Activated naive CD4-positive, alpha-beta T cell treated with anti-CD3 and anti-CD28 coated beads, Interleukin-2, amount 50 U/mL, for 16 hours (primary cell): Measurements from ENCODE around the gene C16orf95.
A peak's percentile ranks its signal among the peaks of the same experiment; 100 is the strongest.
"Not testable (repeated sequence)": the region's sequence is repeated elsewhere in the genome, so short reads cannot be mapped to it uniquely, and the experiment has no call there.

Experiments
- DNase-seq: peaks from one replicate; pipeline ENCODE4 v3.0.0-alpha.2; 2020

Gene C16orf95

DNA sequence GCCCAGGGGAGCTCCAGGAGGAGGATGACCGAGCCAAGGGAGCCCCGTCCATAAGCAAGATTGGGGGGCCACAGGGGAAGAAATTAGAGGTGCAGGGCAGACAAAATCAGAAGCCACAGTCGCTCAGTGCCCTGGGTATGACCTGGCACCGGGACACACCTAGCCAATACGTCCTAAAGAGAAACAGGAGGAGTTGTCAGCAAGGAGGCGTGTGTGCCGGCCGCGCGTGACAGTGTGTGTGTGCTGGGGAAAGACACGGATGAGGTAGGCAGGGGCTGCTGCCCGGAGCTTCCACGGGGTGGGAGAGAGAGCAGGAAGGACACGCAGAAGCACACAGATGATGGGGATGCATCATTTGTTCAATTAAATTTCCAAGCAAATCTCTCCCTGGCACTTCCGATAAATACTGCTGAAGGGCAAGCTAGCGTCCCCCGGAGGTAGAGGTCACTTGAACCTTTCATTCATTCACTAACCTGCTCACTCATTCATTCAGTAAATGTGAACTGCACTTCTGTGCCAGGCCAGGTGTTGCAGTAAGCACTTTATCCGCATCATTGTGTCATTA lies 38.0 kb downstream of the C16orf95 start:
- DNase-seq: no peak

DNA sequence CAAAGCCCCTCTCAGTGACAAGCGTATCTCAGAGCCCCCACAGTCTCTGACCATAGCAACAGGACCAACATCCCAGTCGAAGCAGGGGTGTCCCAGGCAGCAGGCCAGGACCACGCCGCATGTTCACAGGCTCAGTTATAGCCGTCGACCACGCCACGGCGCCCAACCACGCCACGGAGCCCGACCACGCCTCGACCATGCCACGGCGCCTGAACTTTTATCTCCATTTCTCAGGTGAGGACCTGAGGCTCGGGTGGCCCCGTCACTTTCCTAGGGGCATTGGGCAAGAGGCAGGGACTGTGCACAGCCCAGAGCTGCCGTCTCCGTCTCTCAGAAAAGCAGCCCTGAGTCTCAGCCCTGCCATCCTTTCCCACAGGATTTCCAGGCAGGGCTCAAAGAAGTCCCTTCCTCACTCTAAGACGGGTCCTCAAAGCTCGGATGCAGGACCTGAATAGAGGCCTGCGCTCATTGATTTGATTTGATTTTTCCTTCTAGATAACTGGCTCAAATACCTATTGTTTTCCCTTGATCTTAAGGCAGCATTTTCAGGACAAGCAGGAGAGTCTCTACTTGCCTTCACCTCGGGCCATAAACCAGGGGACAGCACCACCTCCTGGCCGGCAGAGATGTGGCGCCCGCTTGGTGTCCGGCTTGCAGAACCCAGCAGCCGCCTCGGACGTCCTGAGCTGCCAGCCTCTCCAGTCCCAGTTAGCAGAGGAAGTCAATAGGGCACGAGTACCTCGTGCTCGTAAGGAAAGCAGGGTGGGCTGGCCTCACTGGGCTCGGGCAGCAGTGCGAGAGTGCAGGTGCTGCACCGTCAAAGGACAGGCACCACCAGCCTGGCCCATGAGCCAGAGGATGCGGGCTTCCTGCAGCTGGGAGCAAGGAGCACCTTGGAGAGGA lies 38.8 kb downstream of the C16orf95 start:
- DNase-seq: peak; percentile 27

GRCh38 chr16:87276924-87277323 lies 40.3 kb downstream of the C16orf95 start:
- DNase-seq: no peak

- DNase-seq: no peak
These were observed 41.0 kb downstream of the C16orf95 start for GRCh38 chr16:87276091-87276701.

DNA sequence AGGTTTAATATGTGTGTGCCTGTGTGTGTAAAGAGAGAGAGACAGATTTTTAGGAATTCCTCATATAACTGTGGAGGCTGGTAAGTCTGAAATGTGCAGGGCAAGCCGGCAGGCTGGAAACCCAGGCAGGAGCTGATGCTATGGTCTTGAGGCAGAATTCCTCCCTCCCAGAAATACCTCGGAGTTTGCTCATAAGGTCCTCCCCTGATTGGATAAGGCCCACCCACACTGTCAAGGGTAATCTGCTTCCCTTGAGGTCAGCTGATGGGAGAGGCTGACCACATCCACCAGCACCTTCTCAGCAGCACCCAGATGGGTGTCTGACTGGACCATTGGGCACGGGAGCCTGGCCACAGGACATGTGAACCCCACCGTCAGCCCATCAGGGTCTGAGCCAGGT lies 42.4 kb downstream of the C16orf95 start:
- DNase-seq: no peak

GRCh38 chr16:87273471-87274030 lies 43.6 kb downstream of the C16orf95 start:
- no peak for DNase-seq

- DNase-seq: no peak
These were observed 45.9 kb downstream of the C16orf95 start for GRCh38 chr16:87271256-87271655.

- no peak for DNase-seq
These were observed 49.6 kb downstream of the C16orf95 start for GRCh38 chr16:87267566-87267965.

- no peak for DNase-seq
These were observed 50.3 kb downstream of the C16orf95 start for GRCh38 chr16:87266846-87267245.

DNA sequence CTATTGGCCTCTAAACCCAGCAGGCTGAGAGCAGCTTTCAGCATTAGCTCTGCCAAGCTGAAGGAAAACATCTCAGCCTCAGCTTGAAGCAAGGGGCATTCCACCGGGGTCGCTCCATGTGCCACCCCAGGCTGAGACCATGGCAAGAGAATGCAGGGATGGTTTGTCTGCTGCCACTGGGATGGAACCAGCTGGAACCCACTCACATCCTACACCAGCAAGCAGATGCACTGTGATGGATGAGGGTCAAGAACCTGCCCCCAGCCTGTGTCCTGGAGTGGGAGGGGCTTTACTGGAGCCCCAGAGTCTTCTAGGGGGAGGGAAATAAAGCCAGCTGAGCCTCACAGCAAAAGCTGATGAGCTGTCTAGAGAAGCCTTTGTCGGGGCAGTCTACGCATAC lies 51.9 kb downstream of the C16orf95 start:
- DNase-seq: no peak

- no peak for DNase-seq
These were observed 52.6 kb downstream of the C16orf95 start for GRCh38 chr16:87264634-87265033.

- DNase-seq: no peak
These were observed 53.7 kb downstream of the C16orf95 start for GRCh38 chr16:87263418-87264052.

- no peak for DNase-seq
These were observed 57.8 kb downstream of the C16orf95 start for GRCh38 chr16:87259431-87259830.

GRCh38 chr16:87258653-87259052 lies 58.5 kb downstream of the C16orf95 start:
- not testable (repeated sequence) for DNase-seq

DNA sequence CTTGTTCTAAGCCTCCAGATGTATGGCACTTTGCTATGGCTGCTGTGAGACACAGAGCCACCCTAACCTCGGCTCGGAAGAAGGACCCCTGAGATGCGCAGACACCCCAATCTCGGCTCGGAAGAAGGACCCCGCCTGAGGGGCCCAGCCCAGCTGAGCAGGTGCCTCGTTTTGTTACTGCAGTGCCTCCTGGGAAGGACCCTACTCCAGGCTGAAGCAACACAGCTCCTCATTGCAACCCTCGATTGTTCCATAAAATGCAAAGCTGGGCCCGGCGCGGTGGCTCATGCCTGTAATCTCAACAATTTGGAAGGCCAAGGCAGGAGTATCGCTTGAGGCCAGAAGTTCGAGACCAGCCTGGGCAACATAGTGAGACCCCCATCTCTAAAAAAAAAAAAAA lies 61.3 kb downstream of the C16orf95 start:
- no peak for DNase-seq

- DNase-seq: no peak
These were observed 62.5 kb downstream of the C16orf95 start for GRCh38 chr16:87254734-87255133.

DNA sequence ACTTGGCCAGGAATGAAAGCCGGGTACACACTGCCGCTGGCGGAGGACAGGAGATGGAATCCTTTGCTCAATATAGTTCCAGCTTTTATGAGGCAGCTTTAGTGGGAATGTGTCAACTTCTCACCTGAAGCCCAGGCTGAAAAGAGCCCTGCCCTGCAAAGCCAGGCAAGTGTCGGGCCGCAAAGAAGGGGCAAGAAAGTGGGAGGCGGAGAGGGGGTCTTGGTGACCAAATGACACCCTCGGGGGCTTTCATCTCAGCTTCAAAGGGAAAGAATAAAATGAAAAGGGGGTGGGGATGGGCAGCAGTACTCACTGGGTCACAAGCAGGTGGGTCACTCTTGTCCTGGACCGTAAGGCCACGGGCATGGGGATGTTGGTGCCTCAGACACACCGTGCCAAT lies 62.9 kb downstream of the C16orf95 start:
- no peak for DNase-seq

- DNase-seq: no peak
These were observed 63.7 kb downstream of the C16orf95 start for GRCh38 chr16:87253536-87253935.
